H1 (cell line): Measurements from ENCODE around the gene FOXA3.

ENCODE experiments used
- BRCA1 ChIP-seq: IDR thresholded peaks from 2 replicates; pipeline ENCODE4 v1.6.1; 2012; ENCODE audit warnings: low read depth, low read length, improper control_type of control experiment
- CTCF ChIP-seq, 3 experiments: IDR thresholded peaks; 1 replicate in 2 of 3; 2 replicates in 1 of 3; pipeline versions ENCODE4 v1.5.1 to v1.6.1; 2011; ENCODE audit warnings: low read length in 3 of 3, mild to moderate bottlenecking in 3 of 3, inconsistent platforms in 2 of 3, low read depth in 1 of 3, moderate library complexity in 1 of 3; ENCODE audit not compliant: insufficient read depth in 1 of 3; ENCODE audit errors: control extremely low read depth in 1 of 3

- no peak for TF ChIP-seq CTCF (IDR thresholded peaks at IDR 0.05; ENCODE audit: control extremely low read depth in 1 of 3, insufficient read depth in 1 of 3, low read depth in 1 of 3, low read length in 3 of 3)
- TF ChIP-seq BRCA1: no peak
Measured at GRCh38 chr19:45906221-45906620, 42.1 kb downstream of the FOXA3 start.
